ENCODE data around the gene TRPV2.
A peak's percentile ranks its signal among the peaks of the same experiment; 100 is the strongest.

The TRPV2 gene

GRCh38 chr17:16418685-16419068 lies 3.3 kb downstream of the TRPV2 start:
- in situ Hi-C loops (cut with HindIII; ENCODE audit: low sequenced_read_pairs): no loop called here
- DNase-seq (ENCODE audit: low read depth, low spot score): no peak
- H3K4me3 ChIP-seq (ENCODE audit: low read depth, low read length): no peak overlapping the region
- no peak for TF ChIP-seq CTCF (IDR thresholded peaks at IDR 0.05; ENCODE audit: low read depth, low read length)

DNA sequence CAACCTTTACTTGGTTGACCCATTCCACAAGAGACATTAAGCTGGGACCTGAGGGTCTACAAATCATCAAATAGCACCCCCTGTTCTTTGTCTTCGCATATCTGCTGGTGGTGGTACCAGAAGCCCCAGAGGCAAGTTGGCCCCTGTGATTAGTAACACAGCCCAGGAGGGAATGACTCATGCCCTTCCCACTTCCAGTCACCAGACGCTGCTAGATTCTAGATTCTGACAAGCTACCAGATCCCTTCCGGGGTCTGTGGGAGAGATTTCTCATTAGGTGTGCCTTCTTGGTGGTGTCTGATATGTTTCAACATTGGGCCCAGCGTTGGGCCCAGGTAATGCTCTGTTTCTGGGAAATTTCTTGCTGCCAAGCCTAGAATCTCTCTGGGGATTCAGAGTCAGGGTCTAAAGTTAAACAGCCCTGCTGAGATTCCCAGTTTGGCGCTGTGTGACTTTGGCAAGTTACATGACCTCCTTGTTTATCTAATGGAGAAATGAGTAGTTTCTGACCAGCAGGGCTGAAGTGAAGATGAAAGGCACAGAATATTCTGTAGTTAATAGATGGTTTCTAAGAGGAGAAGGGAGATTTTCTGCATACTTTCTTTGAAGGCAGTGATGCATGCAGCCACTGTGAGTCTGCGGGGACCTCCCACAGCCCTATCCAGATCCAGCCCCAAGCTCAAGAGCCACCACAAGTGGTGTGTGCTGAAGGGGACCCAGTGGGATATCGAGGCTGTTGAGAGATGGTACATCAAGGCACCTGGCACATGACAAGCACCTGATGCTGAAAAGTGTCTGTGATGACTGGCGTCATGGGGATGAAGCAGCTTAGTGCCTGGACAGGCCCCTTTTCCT lies 3.9 kb downstream of the TRPV2 start:
- in situ Hi-C loops (cut with HindIII; ENCODE audit: low sequenced_read_pairs): no loop called here
- DNase-seq (ENCODE audit: low read depth, low spot score): peak; percentile 92
- no peak for TF ChIP-seq CTCF (IDR thresholded peaks at IDR 0.05; ENCODE audit: low read depth, low read length)
- H3K4me3 ChIP-seq (ENCODE audit: low read depth, low read length): no peak overlapping the region

GRCh38 chr17:16419929-16420271 lies 4.5 kb downstream of the TRPV2 start:
- H3K4me3 ChIP-seq (ENCODE audit: low read depth, low read length): no peak overlapping the region
- TF ChIP-seq CTCF (IDR thresholded peaks at IDR 0.05; ENCODE audit: low read depth, low read length): no peak
- DNase-seq (ENCODE audit: low read depth, low spot score): peak; percentile 90
- in situ Hi-C loops (cut with HindIII; ENCODE audit: low sequenced_read_pairs): no loop called here

DNA sequence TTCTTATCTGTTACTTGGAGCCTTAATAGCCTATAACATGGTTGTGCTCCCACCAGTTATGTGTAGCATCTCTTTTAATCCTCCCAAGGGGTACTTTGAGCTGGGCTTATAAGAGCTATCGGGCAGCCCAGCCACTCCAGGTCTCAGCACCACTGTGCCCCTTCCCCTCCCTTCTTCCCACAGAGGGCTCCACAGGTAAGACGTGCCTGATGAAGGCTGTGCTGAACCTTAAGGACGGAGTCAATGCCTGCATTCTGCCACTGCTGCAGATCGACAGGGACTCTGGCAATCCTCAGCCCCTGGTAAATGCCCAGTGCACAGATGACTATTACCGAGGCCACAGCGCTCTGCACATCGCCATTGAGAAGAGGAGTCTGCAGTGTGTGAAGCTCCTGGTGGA lies 7.0 kb downstream of the TRPV2 start:
- in situ Hi-C loops (cut with HindIII; ENCODE audit: low sequenced_read_pairs): no loop called here
- H3K4me3 ChIP-seq (ENCODE audit: low read depth, low read length): no peak overlapping the region
- DNase-seq (ENCODE audit: low read depth, low spot score): no peak
- TF ChIP-seq CTCF (IDR thresholded peaks at IDR 0.05; ENCODE audit: low read depth, low read length): no peak

GRCh38 chr17:16423226-16423872 lies 8.0 kb downstream of the TRPV2 start:
- no peak for TF ChIP-seq CTCF (IDR thresholded peaks at IDR 0.05; ENCODE audit: low read depth, low read length)
- DNase-seq (ENCODE audit: low read depth, low spot score): no peak
- in situ Hi-C loops (cut with HindIII; ENCODE audit: low sequenced_read_pairs): no loop called here
- no peak overlapping the region for H3K4me3 ChIP-seq (ENCODE audit: low read depth, low read length)

DNA sequence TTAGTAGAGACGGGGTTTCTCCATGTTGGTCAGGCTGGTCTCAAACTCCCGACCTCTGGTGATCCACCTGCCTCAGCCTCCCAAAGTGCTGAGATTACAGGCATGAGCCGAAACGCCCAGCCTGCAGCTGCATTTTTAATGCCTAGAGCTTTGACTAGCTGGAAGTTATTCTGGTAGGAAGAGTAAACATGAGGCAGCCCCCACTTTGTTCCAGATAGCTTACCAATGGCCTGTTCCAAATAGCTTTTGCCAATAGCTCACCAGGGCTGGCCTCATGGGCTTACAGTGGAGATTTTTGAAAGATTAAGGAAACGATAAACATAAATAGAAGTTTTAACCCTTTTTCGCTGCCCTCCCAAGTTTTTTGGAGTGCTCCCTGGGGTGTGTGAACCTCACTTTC lies 9.8 kb downstream of the TRPV2 start:
- in situ Hi-C loops (cut with HindIII; ENCODE audit: low sequenced_read_pairs): no loop called here
- H3K4me3 ChIP-seq (ENCODE audit: low read depth, low read length): no peak overlapping the region
- DNase-seq (ENCODE audit: low read depth, low spot score): no peak
- no peak for TF ChIP-seq CTCF (IDR thresholded peaks at IDR 0.05; ENCODE audit: low read depth, low read length)
